GM12878 (cell line): Measurements from ENCODE around the gene SLC12A7. TPM values are rescaled to one million over a fixed set of nuclear protein-coding genes. Genes with fewer than 3 reads are reported as not detected.

Experiments
- BACH1 ChIP-seq: fragments of 450-650 bp; IDR thresholded peaks from 2 replicates; pipeline ENCODE4 v1.6.1; 2017; ENCODE audit warnings: mild to moderate bottlenecking, borderline replicate concordance
- CREM ChIP-seq: IDR thresholded peaks from 2 replicates; pipeline ENCODE4 v1.6.1; 2014; ENCODE audit warnings: antibody characterized with exemption, low read depth
- EGR1 ChIP-seq, 2 experiments: IDR thresholded peaks; 1 replicate in 1 of 2; 2 replicates in 1 of 2; pipeline ENCODE4 v1.6.1; 2011 to 2012; ENCODE audit warnings: low read depth in 2 of 2, low read length in 2 of 2, borderline replicate concordance in 1 of 2, mild to moderate bottlenecking in 1 of 2, moderate library complexity in 1 of 2
- HDAC2 ChIP-seq: fragments of 200-600 bp; sonication (generic); IDR thresholded peaks from 2 replicates; pipeline ENCODE4 v1.6.1; 2017
- IRF4 ChIP-seq: IDR thresholded peaks from 2 replicates; pipeline ENCODE4 v1.6.1; 2011; ENCODE audit warnings: low read depth, low read length
- MYB ChIP-seq: fragments of 150-350 bp; IDR thresholded peaks from 2 replicates; pipeline ENCODE4 v1.6.1; 2014; ENCODE audit warnings: mild to moderate bottlenecking, low read depth, low read length, borderline replicate concordance
- NRF1 ChIP-seq: conservative IDR thresholded peaks from 2 replicates; pipeline ENCODE4 v1.6.1; 2011; ENCODE audit warnings: mild to moderate bottlenecking, low read depth, low read length, improper control_type of control experiment
- RELA ChIP-seq: fragments of 450-650 bp; IDR thresholded peaks from 2 replicates; pipeline ENCODE4 v1.8.0; 2014; ENCODE audit warnings: borderline replicate concordance; ENCODE audit not compliant: partially characterized antibody
- SMC3 ChIP-seq: IDR thresholded peaks from 2 replicates; pipeline ENCODE4 v1.6.1; 2011; ENCODE audit warnings: low read length, improper control_type of control experiment, borderline replicate concordance
- SREBF2 ChIP-seq: IDR thresholded peaks from 2 replicates; pipeline ENCODE4 v1.6.1; 2012; ENCODE audit warnings: mild to moderate bottlenecking, low read length
- SUPT20H ChIP-seq: IDR thresholded peaks from 2 replicates; pipeline ENCODE4 v1.6.1; 2011; ENCODE audit warnings: low read depth, mild to moderate bottlenecking, low read length, moderate library complexity, borderline replicate concordance; ENCODE audit not compliant: control insufficient read depth
- ZBTB4 ChIP-seq: fragments of 450-650 bp; formaldehyde crosslinking; IDR thresholded peaks from 2 replicates; pipeline ENCODE4 v1.4.0; 2022; ENCODE audit warnings: mild to moderate bottlenecking, moderate library complexity
- ZNF207 ChIP-seq: fragments of 450-650 bp; IDR thresholded peaks from 2 replicates; pipeline ENCODE4 v1.6.1; 2014; ENCODE audit warnings: antibody characterized with exemption, mild to moderate bottlenecking, borderline replicate concordance
- ZNF622 ChIP-seq: fragments of 450-650 bp; IDR thresholded peaks from 2 replicates; pipeline ENCODE4 v1.6.1; 2017; ENCODE audit warnings: mild to moderate bottlenecking, inconsistent platforms
- ZSCAN29 ChIP-seq: fragments of 450-650 bp; IDR thresholded peaks from 2 replicates; pipeline ENCODE4 v1.6.1; 2017; ENCODE audit warnings: mild to moderate bottlenecking, moderate library complexity
- ZZZ3 ChIP-seq: IDR thresholded peaks from 2 replicates; pipeline ENCODE4 v1.6.1; 2011; ENCODE audit warnings: low read depth; ENCODE audit not compliant: control insufficient read depth, insufficient read length
- polyA plus RNA-seq, 11 experiments: library from polyadenylated mRNA; depleted of rRNA in 4 of 11; unstranded in 6 of 11; stranded (reverse) in 5 of 11; fragments of >200 nt; fragmentation: Nextera tagmentation in 4 of 11; fragmentation: Illumina TruSeq in 1 of 11; extraction: Ambion mirVana in 4 of 11; extraction: Trizol in 1 of 11; gene quantifications; 1 replicate in 1 of 11; 2 replicates in 10 of 11; pipeline versions ENCODE4 v1.2.1 to v1.2.3, GENCODE V29; 2011 to 2016; ENCODE audit warnings: inconsistent platforms in 2 of 11, missing spikeins in 2 of 11, low read depth in 1 of 11
- total RNA-seq, 4 experiments: library from RNA; depleted of rRNA in 3 of 4; stranded (reverse); fragments of >200 nt in 3 of 4; fragmentation: Illumina TruSeq in 1 of 4; extraction: Trizol in 1 of 4; gene quantifications; 2 replicates each; pipeline versions ENCODE4 v1.2.1 to v1.2.3, GENCODE V29; 2013 to 2021
- TF ChIP-seq, protein P1 (sequence below): IDR thresholded peaks from 2 replicates; pipeline ENCODE4 v1.6.1; 2012; ENCODE audit warnings: mild to moderate bottlenecking, low read depth, low read length
- TF ChIP-seq, protein P2 (sequence below): IDR thresholded peaks from 2 replicates; pipeline ENCODE4 v1.6.1; 2012; ENCODE audit warnings: low read depth, low read length, improper control_type of control experiment
- TF ChIP-seq, protein P3 (sequence below): fragments of 450-650 bp; IDR thresholded peaks from 2 replicates; pipeline ENCODE4 v1.6.1; 2017; ENCODE audit warnings: mild to moderate bottlenecking, low read depth, inconsistent platforms; ENCODE audit not compliant: poor library complexity, severe bottlenecking

The SLC12A7 gene
- total and polyA plus RNA-seq, 10 of the 15 experiments (the other 5 are each of a cell fraction or from before 2014, with no cell fraction given): 0.10 to 10.0 (median 2.9) TPM

DNA sequence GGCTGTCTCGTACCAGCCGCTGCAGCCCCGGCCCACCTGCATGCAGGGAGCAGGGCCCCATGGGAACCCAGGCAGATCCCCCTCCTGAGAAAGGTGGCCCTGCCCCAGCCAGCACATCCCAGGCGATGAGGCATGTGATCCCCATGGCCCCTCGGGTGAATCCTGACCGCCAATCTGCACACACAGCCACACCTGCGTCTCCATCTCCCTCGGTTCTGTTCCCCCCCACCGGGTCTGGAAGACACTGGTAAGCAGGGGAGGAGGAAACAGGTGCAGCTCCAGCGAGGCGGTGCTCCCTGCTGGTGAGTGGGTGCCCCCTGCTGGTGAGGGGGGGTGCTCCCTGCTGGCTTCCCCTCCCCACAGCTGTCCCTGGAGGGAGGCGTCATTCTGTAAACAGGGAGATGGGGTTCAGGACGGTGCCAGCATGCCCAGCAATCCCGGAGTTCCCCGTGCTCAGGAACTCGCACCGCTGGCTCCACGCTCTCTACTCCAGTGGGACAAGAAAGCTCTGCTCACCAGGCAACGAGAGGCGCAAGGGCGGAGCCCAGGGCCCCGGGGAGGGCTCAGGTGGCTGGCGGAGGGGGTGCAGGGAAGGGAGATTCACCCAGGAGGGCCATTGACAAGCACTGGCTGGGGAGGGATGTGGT lies 28.4 kb upstream of the SLC12A7 start (continued):
- TF ChIP-seq, protein P1, sequence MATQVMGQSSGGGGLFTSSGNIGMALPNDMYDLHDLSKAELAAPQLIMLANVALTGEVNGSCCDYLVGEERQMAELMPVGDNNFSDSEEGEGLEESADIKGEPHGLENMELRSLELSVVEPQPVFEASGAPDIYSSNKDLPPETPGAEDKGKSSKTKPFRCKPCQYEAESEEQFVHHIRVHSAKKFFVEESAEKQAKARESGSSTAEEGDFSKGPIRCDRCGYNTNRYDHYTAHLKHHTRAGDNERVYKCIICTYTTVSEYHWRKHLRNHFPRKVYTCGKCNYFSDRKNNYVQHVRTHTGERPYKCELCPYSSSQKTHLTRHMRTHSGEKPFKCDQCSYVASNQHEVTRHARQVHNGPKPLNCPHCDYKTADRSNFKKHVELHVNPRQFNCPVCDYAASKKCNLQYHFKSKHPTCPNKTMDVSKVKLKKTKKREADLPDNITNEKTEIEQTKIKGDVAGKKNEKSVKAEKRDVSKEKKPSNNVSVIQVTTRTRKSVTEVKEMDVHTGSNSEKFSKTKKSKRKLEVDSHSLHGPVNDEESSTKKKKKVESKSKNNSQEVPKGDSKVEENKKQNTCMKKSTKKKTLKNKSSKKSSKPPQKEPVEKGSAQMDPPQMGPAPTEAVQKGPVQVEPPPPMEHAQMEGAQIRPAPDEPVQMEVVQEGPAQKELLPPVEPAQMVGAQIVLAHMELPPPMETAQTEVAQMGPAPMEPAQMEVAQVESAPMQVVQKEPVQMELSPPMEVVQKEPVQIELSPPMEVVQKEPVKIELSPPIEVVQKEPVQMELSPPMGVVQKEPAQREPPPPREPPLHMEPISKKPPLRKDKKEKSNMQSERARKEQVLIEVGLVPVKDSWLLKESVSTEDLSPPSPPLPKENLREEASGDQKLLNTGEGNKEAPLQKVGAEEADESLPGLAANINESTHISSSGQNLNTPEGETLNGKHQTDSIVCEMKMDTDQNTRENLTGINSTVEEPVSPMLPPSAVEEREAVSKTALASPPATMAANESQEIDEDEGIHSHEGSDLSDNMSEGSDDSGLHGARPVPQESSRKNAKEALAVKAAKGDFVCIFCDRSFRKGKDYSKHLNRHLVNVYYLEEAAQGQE: no peak
- no peak for TF ChIP-seq NRF1
- TF ChIP-seq SREBF2: no peak
- TF ChIP-seq, protein P2, sequence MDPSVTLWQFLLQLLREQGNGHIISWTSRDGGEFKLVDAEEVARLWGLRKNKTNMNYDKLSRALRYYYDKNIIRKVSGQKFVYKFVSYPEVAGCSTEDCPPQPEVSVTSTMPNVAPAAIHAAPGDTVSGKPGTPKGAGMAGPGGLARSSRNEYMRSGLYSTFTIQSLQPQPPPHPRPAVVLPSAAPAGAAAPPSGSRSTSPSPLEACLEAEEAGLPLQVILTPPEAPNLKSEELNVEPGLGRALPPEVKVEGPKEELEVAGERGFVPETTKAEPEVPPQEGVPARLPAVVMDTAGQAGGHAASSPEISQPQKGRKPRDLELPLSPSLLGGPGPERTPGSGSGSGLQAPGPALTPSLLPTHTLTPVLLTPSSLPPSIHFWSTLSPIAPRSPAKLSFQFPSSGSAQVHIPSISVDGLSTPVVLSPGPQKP: no peak
- no peak for TF ChIP-seq ZNF207
- TF ChIP-seq SUPT20H: no peak
- no peak for TF ChIP-seq ZNF622
- TF ChIP-seq ZSCAN29: no peak
- TF ChIP-seq, protein P3, sequence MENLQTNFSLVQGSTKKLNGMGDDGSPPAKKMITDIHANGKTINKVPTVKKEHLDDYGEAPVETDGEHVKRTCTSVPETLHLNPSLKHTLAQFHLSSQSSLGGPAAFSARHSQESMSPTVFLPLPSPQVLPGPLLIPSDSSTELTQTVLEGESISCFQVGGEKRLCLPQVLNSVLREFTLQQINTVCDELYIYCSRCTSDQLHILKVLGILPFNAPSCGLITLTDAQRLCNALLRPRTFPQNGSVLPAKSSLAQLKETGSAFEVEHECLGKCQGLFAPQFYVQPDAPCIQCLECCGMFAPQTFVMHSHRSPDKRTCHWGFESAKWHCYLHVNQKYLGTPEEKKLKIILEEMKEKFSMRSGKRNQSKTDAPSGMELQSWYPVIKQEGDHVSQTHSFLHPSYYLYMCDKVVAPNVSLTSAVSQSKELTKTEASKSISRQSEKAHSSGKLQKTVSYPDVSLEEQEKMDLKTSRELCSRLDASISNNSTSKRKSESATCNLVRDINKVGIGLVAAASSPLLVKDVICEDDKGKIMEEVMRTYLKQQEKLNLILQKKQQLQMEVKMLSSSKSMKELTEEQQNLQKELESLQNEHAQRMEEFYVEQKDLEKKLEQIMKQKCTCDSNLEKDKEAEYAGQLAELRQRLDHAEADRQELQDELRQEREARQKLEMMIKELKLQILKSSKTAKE: no peak
- no peak for TF ChIP-seq IRF4
- no peak for TF ChIP-seq BACH1
- no peak for TF ChIP-seq ZBTB4 (CRISPR knock-in tag)
- TF ChIP-seq CREM: no peak
- TF ChIP-seq SMC3: peak; percentile 88
- no peak for TF ChIP-seq RELA
- no peak for TF ChIP-seq ZZZ3
- no peak for TF ChIP-seq EGR1 (IDR thresholded peaks at IDR 0.05; ENCODE audit: borderline replicate concordance in 1 of 2, low read depth in 2 of 2, low read length in 2 of 2)
- TF ChIP-seq HDAC2: no peak
- no peak for TF ChIP-seq MYB
